Left ventricle myocardium superior (tissue), 1 donor: ENCODE results near the gene PTAFR. TPM values are rescaled to one million over a fixed set of nuclear protein-coding genes. Genes with fewer than 3 reads are reported as not detected.
A peak's percentile ranks its signal among the peaks of the same experiment; 100 is the strongest.

Experiments
- ATAC-seq: fragments of 200-7000 bp; cut with Tn5 transposase; one replicate; pipeline ENCODE4 v1.9.1; 2020; ENCODE audit warnings: mild to moderate bottlenecking, moderate library complexity
- DNase-seq: peaks from one replicate; pipeline ENCODE4 v3.0.0-alpha.2; 2020
- intact Hi-C: fragments of 100-400 bp; cut with micrococcal nuclease; formaldehyde crosslinking; loops from one replicate; pipeline ENCODE4 v1.11.0; 2022
- total RNA-seq: library from RNA; stranded (reverse); fragmentation: NEBNext Ultra II Directional; extraction: Animal tissue kit (Norgen Biotek cat#: 25700); gene quantifications from one replicate; pipeline ENCODE4 v1.2.1, GENCODE V29; 2021
- donor health status: DM: no; HTN: yes; CAD: no; lungs with severe emphysema.

PTAFR gene
- total RNA-seq, 1 donor from 2014 or later = 2.2 TPM

- ATAC-seq = peak; percentile 97
- DNase-seq = peak; percentile 41
- intact Hi-C loops = no loop called here
Measured at GRCh38 chr1:28099050-28099769, 77.3 kb downstream of the PTAFR start.

Other genes starting within 250 kb of the PTAFR start
- gene SMPDL3B, start 241.7 kb downstream of the PTAFR start, total RNA-seq = not detected
- 5.3 TPM for gene XKR8, start 216.7 kb downstream of the PTAFR start, total RNA-seq
- gene EYA3, start 88.1 kb downstream of the PTAFR start, total RNA-seq = 21.1 TPM
- gene DNAJC8, start 56.3 kb upstream of the PTAFR start, total RNA-seq = 62.3 TPM
- gene ATP5IF1, start 59.4 kb upstream of the PTAFR start, total RNA-seq = 449 TPM
- 2.7 TPM for gene SESN2, start 82.8 kb upstream of the PTAFR start, total RNA-seq
- gene MED18, start 152.3 kb upstream of the PTAFR start, total RNA-seq = 8.4 TPM
- 17.9 TPM for gene PHACTR4, start 193.1 kb upstream of the PTAFR start, total RNA-seq